HepG2 (cell line): Measurements from ENCODE around the gene NCBP1.

Experiments used
- CHD2 ChIP-seq: IDR thresholded peaks from 2 replicates; pipeline ENCODE4 v1.6.1; 2011; ENCODE audit warnings: low read depth, low read length, improper control_type of control experiment
- FOSL2 ChIP-seq: sonication (generic); formaldehyde crosslinking; IDR thresholded peaks from 2 replicates; pipeline ENCODE4 v1.4.0; 2020; ENCODE audit warnings: missing genetic modification reagents
- GATAD2A ChIP-seq: IDR thresholded peaks from 2 replicates; pipeline ENCODE4 v1.6.1; 2016
- HOXA7 ChIP-seq: sonication (generic); formaldehyde crosslinking; IDR thresholded peaks from 2 replicates; pipeline ENCODE4 v1.8.1; 2022; ENCODE audit warnings: mild to moderate bottlenecking, missing genetic modification reagents, moderate library complexity
- MAFF ChIP-seq: IDR thresholded peaks from 2 replicates; pipeline ENCODE4 v1.6.1; 2011; ENCODE audit warnings: low read depth, low read length, improper control_type of control experiment
- SALL2 ChIP-seq: sonication (generic); formaldehyde crosslinking; IDR thresholded peaks from 2 replicates; pipeline ENCODE4 v1.8.1; 2023; ENCODE audit warnings: mild to moderate bottlenecking, missing genetic modification reagents, inconsistent platforms
- ZNF18 ChIP-seq: sonication (generic); formaldehyde crosslinking; IDR thresholded peaks from 2 replicates; pipeline ENCODE4 v1.8.0; 2022; ENCODE audit warnings: mild to moderate bottlenecking, missing genetic modification reagents; ENCODE audit not compliant: insufficient replicate concordance
- TF ChIP-seq, protein P1 (sequence below): IDR thresholded peaks from 2 replicates; pipeline ENCODE4 v1.6.1; 2016; ENCODE audit warnings: missing compliant biosample characterization, missing genetic modification reagents, borderline replicate concordance

- TF ChIP-seq CHD2 (no peak), MAFF (no peak), FOSL2 (CRISPR knock-in tag) (no peak), SALL2 (no peak), GATAD2A (CRISPR knock-in tag) (no peak), HOXA7 (CRISPR knock-in tag) (no peak), ZNF18 (CRISPR knock-in tag) (no peak)
- TF ChIP-seq, protein P1, sequence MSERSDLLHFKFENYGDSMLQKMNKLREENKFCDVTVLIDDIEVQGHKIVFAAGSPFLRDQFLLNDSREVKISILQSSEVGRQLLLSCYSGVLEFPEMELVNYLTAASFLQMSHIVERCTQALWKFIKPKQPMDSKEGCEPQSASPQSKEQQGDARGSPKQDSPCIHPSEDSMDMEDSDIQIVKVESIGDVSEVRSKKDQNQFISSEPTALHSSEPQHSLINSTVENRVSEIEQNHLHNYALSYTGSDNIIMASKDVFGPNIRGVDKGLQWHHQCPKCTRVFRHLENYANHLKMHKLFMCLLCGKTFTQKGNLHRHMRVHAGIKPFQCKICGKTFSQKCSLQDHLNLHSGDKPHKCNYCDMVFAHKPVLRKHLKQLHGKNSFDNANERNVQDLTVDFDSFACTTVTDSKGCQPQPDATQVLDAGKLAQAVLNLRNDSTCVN: no peak
These were observed 40.3 kb downstream of the NCBP1 start for GRCh38 chr9:97673922-97674321.
